GM04504 (cell line): ENCODE data around the gene MAD2L1BP.

Experiments used
- DNase-seq: peaks from one replicate; pipeline ENCODE4 v3.0.0-alpha.2; 2012; ENCODE audit warnings: low read depth

MAD2L1BP gene

GRCh38 chr6:43667245-43668150, 31.9 kb downstream of the MAD2L1BP start:
- DNase-seq = no peak

- DNase-seq = no peak
These were observed 32.8 kb downstream of the MAD2L1BP start for GRCh38 chr6:43668151-43669028.

- DNase-seq = no peak
These were observed 33.6 kb downstream of the MAD2L1BP start for GRCh38 chr6:43669050-43669921.

- DNase-seq = no peak
These were observed 34.4 kb downstream of the MAD2L1BP start for GRCh38 chr6:43669922-43670622.

GRCh38 chr6:43670623-43670986, 35.0 kb downstream of the MAD2L1BP start:
- DNase-seq = no peak

GRCh38 chr6:43671011-43671800, 35.6 kb downstream of the MAD2L1BP start:
- no peak for DNase-seq

- DNase-seq = no peak
These were observed 36.4 kb downstream of the MAD2L1BP start for GRCh38 chr6:43671801-43672690.

GRCh38 chr6:43673444-43674084, 37.9 kb downstream of the MAD2L1BP start:
- DNase-seq = no peak

- DNase-seq = no peak
These were observed 38.7 kb downstream of the MAD2L1BP start for GRCh38 chr6:43674291-43674690.

- DNase-seq = no peak
These were observed 39.3 kb downstream of the MAD2L1BP start for GRCh38 chr6:43674921-43675320.

GRCh38 chr6:43676962-43677606, 41.4 kb downstream of the MAD2L1BP start:
- DNase-seq = no peak

GRCh38 chr6:43677759-43678158, 42.1 kb downstream of the MAD2L1BP start:
- DNase-seq = no peak

GRCh38 chr6:43678341-43678740, 42.7 kb downstream of the MAD2L1BP start:
- no peak for DNase-seq

- no peak for DNase-seq
These were observed 43.4 kb downstream of the MAD2L1BP start for GRCh38 chr6:43679057-43679456.

GRCh38 chr6:43680308-43681200, 44.9 kb downstream of the MAD2L1BP start:
- no peak for DNase-seq

GRCh38 chr6:43681303-43681702, 45.7 kb downstream of the MAD2L1BP start:
- no peak for DNase-seq

GRCh38 chr6:43682724-43683429, 47.2 kb downstream of the MAD2L1BP start:
- no peak for DNase-seq
